ENCODE measurements around the gene CHAD. TPM values are rescaled to one million over a fixed set of nuclear protein-coding genes. Genes with fewer than 3 reads are reported as not detected.

The CHAD gene
- total and polyA plus RNA-seq, 2 donors (not counting 3 experiments of a cell fraction or from before 2014, with no cell fraction given): not detected

- POLR2A ChIA-PET: no interaction called here
- BruUV-seq (replicated peaks): no TSS peak
- CTCF ChIA-PET: interaction anchor here (0.8 to 3.1 kb wide), 4 partner anchors 20 to 146 kb away, joined by 3 to 28 read pairs (median 13); no protein-coding TSS in a partner anchor
Observed at GRCh38 chr17:50481648-50482047, 13.0 kb upstream of the CHAD start.

More at GRCh38 chr17:50481648-50482047, 13.0 kb upstream of the CHAD start:
- peaks cover 2 to 13% of the 10 kb centered on the region in 2 experiments for H3K36me3 ChIP-seq (ENCODE audit: control insufficient read depth in 2 of 2, extremely low read depth in 1 of 2, insufficient read depth in 2 of 2, low read length in 2 of 2)
- FAIRE-seq: no peak
- no peak for TF ChIP-seq MYC (IDR thresholded peaks at IDR 0.05; ENCODE audit: low read depth, low read length)
- no peak for TF ChIP-seq JUN (IDR thresholded peaks at IDR 0.05; ENCODE audit: borderline replicate concordance, insufficient read depth, insufficient read length, low read depth)
- TF ChIP-seq POLR2AphosphoS5 (IDR thresholded peaks at IDR 0.05; ENCODE audit: insufficient read depth, low read depth, low read length): no peak
- TF ChIP-seq FOS (IDR thresholded peaks at IDR 0.05; ENCODE audit: borderline replicate concordance, insufficient read depth, low read length): no peak
- TF ChIP-seq MAX (IDR thresholded peaks at IDR 0.05; ENCODE audit: insufficient read depth, insufficient read length): no peak
- no peak for TF ChIP-seq CTCF (IDR thresholded peaks at IDR 0.05; ENCODE audit: extremely low read depth in 1 of 2, insufficient read depth in 1 of 2, low read depth in 1 of 2, low read length in 2 of 2)
- no peak for TF ChIP-seq GATA2 (IDR thresholded peaks at IDR 0.05; ENCODE audit: insufficient read depth, insufficient read length, low read depth, low read length)
- no peak for TF ChIP-seq POLR2A (IDR thresholded peaks at IDR 0.05; ENCODE audit: low read depth, low read length)
- TF ChIP-seq EZH2 (IDR thresholded peaks at IDR 0.05; ENCODE audit: borderline replicate concordance, low read depth, low read length, severe bottlenecking): no peak
- H3K9me3 ChIP-seq (replicated peaks; ENCODE audit: control insufficient read depth, insufficient read depth, low read length): no peaks in the 10 kb centered on the region
- no peak overlapping the region for H3K27ac ChIP-seq (ENCODE audit: insufficient read depth, low read depth, low read length)
- no peak overlapping the region for H2AFZ ChIP-seq (ENCODE audit: low read depth, low read length)
- H3K9me1 ChIP-seq (replicated peaks; ENCODE audit: control insufficient read depth, extremely low read depth, insufficient read depth, low read length): no peaks in the 10 kb centered on the region
- no peak for DNase-seq (ENCODE audit: low read depth, low spot score)
- no peak overlapping the region for H3K4me2 ChIP-seq (ENCODE audit: insufficient read depth, low read length)
- no peak overlapping the region for H3K4me3 ChIP-seq (replicated peaks in 1 of 3; ENCODE audit: insufficient read depth in 1 of 3, low read depth in 1 of 3, low read length in 3 of 3)
- no peak overlapping the region for H3K9ac ChIP-seq (replicated peaks; ENCODE audit: extremely low read depth, insufficient read depth, low read length)
- no peaks in the 10 kb centered on the region for H4K20me1 ChIP-seq (replicated peaks; ENCODE audit: control insufficient read depth, extremely low read depth, insufficient read depth, low read length)
- intact Hi-C loops (cut with micrococcal nuclease): loop anchor here (1.0 to 5.0 kb wide), 7 partner anchors 20 to 361 kb away; partner anchors contain the start of gene SPATA20
- peaks cover 8% of the 10 kb centered on the region for H3K79me2 ChIP-seq (ENCODE audit: control insufficient read depth, insufficient read depth, low read length)
- dilution Hi-C loops (cut with MboI; ENCODE audit: extremely low pct_ligation_motif_present, low sequenced_read_pairs): no loop called here
- H3K4me1 ChIP-seq (ENCODE audit: control insufficient read depth, extremely low read depth, insufficient read depth, low read length): peaks cover 20% of the 10 kb centered on the region
- H3K27me3 ChIP-seq (ENCODE audit: control insufficient read depth in 2 of 2, insufficient read depth in 2 of 2, low read length in 2 of 2): peaks cover under 1 to 2% of the 10 kb centered on the region in 2 experiments
